GM12801 (cell line): ENCODE measurements around the gene CUX1.

Experiments used
- TF ChIP-seq, protein P1 (sequence below): IDR thresholded peaks from one replicate; pipeline ENCODE4 v1.5.1; 2011; ENCODE audit warnings: control low read depth; ENCODE audit not compliant: insufficient read length; ENCODE audit errors: extremely low read depth

The CUX1 gene

DNA sequence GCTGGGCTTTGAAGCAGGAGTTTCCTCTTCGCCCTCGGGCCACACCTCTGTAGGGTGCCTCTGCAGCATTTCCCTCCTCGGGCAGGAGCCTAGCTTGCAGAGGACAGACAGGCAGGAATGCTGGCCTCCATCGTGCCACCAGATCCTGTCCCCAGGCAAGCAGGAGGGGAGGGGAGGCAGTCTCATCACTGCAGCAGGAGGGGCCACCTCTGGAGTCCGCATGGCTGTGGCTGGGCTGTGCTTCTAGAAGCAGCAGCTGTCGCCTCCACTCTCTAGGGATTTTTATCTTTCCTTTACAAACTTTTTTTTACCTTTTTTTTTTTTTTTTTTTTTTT is 181.4 kb downstream of the CUX1 start:
- TF ChIP-seq, protein P1, sequence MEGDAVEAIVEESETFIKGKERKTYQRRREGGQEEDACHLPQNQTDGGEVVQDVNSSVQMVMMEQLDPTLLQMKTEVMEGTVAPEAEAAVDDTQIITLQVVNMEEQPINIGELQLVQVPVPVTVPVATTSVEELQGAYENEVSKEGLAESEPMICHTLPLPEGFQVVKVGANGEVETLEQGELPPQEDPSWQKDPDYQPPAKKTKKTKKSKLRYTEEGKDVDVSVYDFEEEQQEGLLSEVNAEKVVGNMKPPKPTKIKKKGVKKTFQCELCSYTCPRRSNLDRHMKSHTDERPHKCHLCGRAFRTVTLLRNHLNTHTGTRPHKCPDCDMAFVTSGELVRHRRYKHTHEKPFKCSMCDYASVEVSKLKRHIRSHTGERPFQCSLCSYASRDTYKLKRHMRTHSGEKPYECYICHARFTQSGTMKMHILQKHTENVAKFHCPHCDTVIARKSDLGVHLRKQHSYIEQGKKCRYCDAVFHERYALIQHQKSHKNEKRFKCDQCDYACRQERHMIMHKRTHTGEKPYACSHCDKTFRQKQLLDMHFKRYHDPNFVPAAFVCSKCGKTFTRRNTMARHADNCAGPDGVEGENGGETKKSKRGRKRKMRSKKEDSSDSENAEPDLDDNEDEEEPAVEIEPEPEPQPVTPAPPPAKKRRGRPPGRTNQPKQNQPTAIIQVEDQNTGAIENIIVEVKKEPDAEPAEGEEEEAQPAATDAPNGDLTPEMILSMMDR = no peak

DNA sequence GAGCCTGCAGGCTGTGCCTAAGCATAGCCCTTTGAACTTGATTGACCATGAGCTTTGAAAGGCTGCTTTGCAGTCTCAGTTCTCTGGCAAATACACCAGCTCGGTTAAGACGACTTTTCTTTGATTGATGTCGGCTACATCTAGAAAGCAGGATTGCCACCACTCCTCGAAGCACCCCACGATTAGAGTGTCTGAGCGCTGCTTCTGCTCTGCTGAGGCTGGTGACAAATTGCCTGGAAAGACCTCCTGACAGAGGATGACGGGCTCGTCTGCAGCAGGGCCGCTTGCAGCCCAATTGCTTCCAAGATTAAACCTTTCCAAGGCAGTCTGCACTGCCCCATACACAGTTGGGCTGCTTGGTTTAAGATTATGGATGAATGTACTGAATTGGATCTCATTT is 182.0 kb downstream of the CUX1 start:
- TF ChIP-seq, protein P1 = no peak

DNA sequence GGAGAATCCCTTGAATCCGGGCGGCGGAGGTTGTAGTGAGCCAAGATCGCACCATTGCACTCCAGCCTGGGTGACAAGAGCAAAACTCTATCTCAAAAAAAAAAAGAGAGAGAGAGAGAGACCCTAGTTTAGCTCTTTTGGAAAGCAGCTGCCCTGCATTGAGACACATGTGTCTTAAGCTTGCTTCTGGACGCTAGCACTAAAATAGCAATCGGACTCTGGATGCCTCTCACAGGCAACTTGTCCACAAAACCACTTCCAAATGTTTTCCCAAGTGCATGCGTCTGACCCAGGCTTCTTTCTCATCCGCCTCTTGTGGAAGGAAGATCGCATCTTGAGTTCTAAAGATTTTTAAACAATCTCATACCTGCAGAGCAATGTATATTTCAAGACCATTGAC is 182.7 kb downstream of the CUX1 start:
- TF ChIP-seq, protein P1 = no peak

DNA sequence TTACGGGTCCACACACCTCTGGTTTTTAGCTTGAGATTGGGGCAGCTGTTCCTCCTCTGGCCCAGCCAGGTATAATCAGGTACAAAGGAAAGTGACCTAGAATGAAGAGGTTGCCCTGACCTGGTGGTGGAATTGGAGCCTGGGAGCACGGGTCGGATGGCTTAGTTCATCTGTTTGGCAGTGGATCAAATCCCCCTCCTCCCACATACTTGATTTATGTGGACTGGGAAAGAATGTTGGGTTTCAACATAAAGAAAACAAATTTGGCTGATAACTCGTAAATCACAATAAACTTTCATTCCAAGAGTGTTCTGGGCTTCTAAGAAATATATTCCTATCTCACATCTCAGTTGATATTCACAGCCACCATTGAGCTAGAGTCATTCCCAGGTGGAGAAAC is 186.8 kb downstream of the CUX1 start:
- TF ChIP-seq, protein P1 = no peak

DNA sequence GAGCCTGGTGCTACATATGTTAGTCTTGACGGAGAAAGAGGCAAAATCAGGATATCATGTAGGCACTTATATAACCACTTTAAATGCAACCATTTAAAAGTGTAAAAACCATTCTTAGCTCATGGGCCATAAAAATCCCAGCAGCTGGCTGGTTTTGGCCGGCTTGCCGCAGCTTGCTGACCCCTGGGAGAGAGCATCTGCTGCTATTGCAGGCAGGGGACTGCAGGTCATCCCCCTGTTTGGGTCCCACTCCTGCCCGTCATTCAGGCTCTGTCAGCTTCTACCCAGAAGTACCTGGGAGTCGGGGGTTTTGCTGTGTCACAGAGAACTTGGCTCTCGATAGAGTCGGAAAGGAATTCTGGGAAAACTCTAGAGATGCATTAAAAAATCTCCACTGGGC is 187.4 kb downstream of the CUX1 start:
- TF ChIP-seq, protein P1 = no peak

DNA sequence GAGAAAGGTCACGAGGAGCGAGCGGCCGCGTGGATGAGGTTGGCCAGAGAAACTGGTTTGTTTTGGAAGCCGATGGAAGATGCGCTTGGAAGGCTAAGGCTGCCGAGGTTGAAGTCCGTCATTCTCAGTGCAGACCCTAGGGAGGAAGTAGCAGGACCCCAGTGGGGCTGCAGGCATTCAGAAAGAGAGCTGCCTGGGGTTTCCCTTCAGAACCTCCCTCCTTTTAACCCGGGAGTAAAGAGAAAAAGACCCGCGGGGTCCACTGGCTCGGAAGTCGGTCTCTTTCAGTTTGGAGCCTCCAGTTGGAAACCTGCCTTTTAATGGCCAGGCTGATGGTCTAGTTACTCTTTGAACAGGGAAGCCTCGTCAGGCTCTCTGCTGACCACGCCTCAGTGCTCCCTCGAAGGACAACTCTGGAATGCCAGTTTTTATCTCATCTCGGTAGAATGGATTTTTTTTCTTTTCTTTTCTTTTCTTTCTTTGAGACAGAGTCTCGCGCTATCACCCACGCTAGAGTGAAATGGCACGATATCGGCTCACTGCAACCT is 188.6 kb downstream of the CUX1 start:
- TF ChIP-seq, protein P1 = no peak

DNA sequence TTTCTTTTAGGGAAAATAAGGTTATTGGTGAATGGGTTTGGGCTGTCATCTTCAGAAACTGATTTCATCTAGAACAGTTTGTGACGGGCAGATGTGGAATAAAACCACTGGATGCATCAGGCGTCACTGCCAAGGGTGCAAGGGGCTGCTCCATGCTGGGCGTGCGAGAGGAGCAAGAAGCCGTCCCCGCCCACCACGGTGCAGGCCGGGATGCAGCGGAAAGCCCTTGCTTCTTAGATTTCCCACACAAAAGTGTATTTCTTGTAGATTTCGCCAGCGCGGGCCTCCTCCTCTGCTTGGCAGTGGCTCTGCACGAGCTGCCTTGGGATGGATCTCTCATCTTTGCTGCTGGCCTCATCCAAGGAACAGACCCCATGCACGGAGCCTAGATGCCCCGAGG is 189.3 kb downstream of the CUX1 start:
- TF ChIP-seq, protein P1 = no peak
